ENCODE data around the gene SLC28A1.
"Not testable (repeated sequence)": the region's sequence is repeated elsewhere in the genome, so short reads cannot be mapped to it uniquely, and the experiment has no call there.

The SLC28A1 gene

GRCh38 chr15:84883916-84884781 lies at the start of gene SLC28A1:
Gene SLC28A1, plus strand, starts transcription at chr15:84884662. Its CDS starts 3,099 bp downstream, at chr15:84887761.
- Mint-ChIP-seq H3K36me3 (ENCODE audit: low read depth) (no peaks in the 10 kb centered on the region), H3K9me3 (no peaks in the 10 kb centered on the region), H3K4me3 (no peak within 1 kb of the TSS), H3K27me3 (ENCODE audit: low read depth) (no peaks in the 10 kb centered on the region), H3K4me1 (ENCODE audit: low read depth) (peaks cover 2% of the 10 kb centered on the region), H3K27ac (no peak within 1 kb of the TSS)

GRCh38 chr15:84834969-84835368 lies 49.5 kb upstream of the SLC28A1 start:
- Mint-ChIP-seq H3K4me1 (ENCODE audit: low read depth) (no peaks in the 10 kb centered on the region), H3K36me3 (ENCODE audit: low read depth) (no peaks in the 10 kb centered on the region), H3K9me3 (no peaks in the 10 kb centered on the region), H3K27me3 (ENCODE audit: low read depth) (peaks cover 29% of the 10 kb centered on the region), H3K4me3 (no peak overlapping the region), H3K27ac (no peak overlapping the region)

- Mint-ChIP-seq H3K9me3 (no peaks in the 10 kb centered on the region), H3K27ac (no peak overlapping the region), H3K27me3 (ENCODE audit: low read depth) (peaks cover 23% of the 10 kb centered on the region), H3K36me3 (ENCODE audit: low read depth) (no peaks in the 10 kb centered on the region), H3K4me3 (no peak overlapping the region), H3K4me1 (ENCODE audit: low read depth) (no peaks in the 10 kb centered on the region)
Measured at GRCh38 chr15:84835661-84836337, 48.7 kb upstream of the SLC28A1 start.

GRCh38 chr15:84836844-84837243 lies 47.6 kb upstream of the SLC28A1 start:
- no peaks in the 10 kb centered on the region for H3K36me3 Mint-ChIP-seq (ENCODE audit: low read depth)
- no peak overlapping the region for H3K27ac Mint-ChIP-seq
- no peak overlapping the region for H3K4me3 Mint-ChIP-seq
- peaks cover 16% of the 10 kb centered on the region for H3K27me3 Mint-ChIP-seq (ENCODE audit: low read depth)
- no peaks in the 10 kb centered on the region for H3K9me3 Mint-ChIP-seq
- H3K4me1 Mint-ChIP-seq (ENCODE audit: low read depth): no peaks in the 10 kb centered on the region

GRCh38 chr15:84839714-84840113 lies 44.7 kb upstream of the SLC28A1 start:
- no peaks in the 10 kb centered on the region for H3K36me3 Mint-ChIP-seq (ENCODE audit: low read depth)
- H3K4me3 Mint-ChIP-seq: no peak overlapping the region
- H3K9me3 Mint-ChIP-seq: no peaks in the 10 kb centered on the region
- H3K27ac Mint-ChIP-seq: no peak overlapping the region
- no peaks in the 10 kb centered on the region for H3K4me1 Mint-ChIP-seq (ENCODE audit: low read depth)
- H3K27me3 Mint-ChIP-seq (ENCODE audit: low read depth): peaks cover 7% of the 10 kb centered on the region

- Mint-ChIP-seq H3K27ac (no peak overlapping the region), H3K9me3 (no peaks in the 10 kb centered on the region), H3K27me3 (ENCODE audit: low read depth) (peaks cover 7% of the 10 kb centered on the region), H3K36me3 (ENCODE audit: low read depth) (no peaks in the 10 kb centered on the region), H3K4me1 (ENCODE audit: low read depth) (no peaks in the 10 kb centered on the region), H3K4me3 (no peak overlapping the region)
Measured at GRCh38 chr15:84840255-84840654, 44.2 kb upstream of the SLC28A1 start.

- Mint-ChIP-seq H3K9me3 (no peaks in the 10 kb centered on the region), H3K27me3 (ENCODE audit: low read depth) (peaks cover 7% of the 10 kb centered on the region), H3K4me3 (no peak overlapping the region), H3K36me3 (ENCODE audit: low read depth) (no peaks in the 10 kb centered on the region), H3K4me1 (ENCODE audit: low read depth) (no peaks in the 10 kb centered on the region), H3K27ac (no peak overlapping the region)
Measured at GRCh38 chr15:84840741-84841429, 43.6 kb upstream of the SLC28A1 start.

GRCh38 chr15:84842781-84843180 lies 41.7 kb upstream of the SLC28A1 start:
- H3K9me3 Mint-ChIP-seq: peaks cover 11% of the 10 kb centered on the region
- no peak overlapping the region for H3K27ac Mint-ChIP-seq
- no peak overlapping the region for H3K4me3 Mint-ChIP-seq

GRCh38 chr15:84844964-84845363 lies 39.5 kb upstream of the SLC28A1 start:
- peaks cover 6% of the 10 kb centered on the region for H3K27me3 Mint-ChIP-seq (ENCODE audit: low read depth)
- no peak overlapping the region for H3K4me3 Mint-ChIP-seq
- peaks cover 11% of the 10 kb centered on the region for H3K9me3 Mint-ChIP-seq
- peaks cover 5% of the 10 kb centered on the region for H3K36me3 Mint-ChIP-seq (ENCODE audit: low read depth)
- H3K4me1 Mint-ChIP-seq (ENCODE audit: low read depth): no peaks in the 10 kb centered on the region
- no peak overlapping the region for H3K27ac Mint-ChIP-seq

More at GRCh38 chr15:84842781-84843180, 41.7 kb upstream of the SLC28A1 start:
- Mint-ChIP-seq H3K27me3 (ENCODE audit: low read depth) (peaks cover 6% of the 10 kb centered on the region), H3K36me3 (ENCODE audit: low read depth) (peaks cover 5% of the 10 kb centered on the region), H3K4me1 (ENCODE audit: low read depth) (no peaks in the 10 kb centered on the region)

GRCh38 chr15:84845631-84846030 lies 38.8 kb upstream of the SLC28A1 start:
- not testable (repeated sequence) for H3K27me3 Mint-ChIP-seq (ENCODE audit: low read depth); H3K27ac Mint-ChIP-seq; H3K36me3 Mint-ChIP-seq (ENCODE audit: low read depth); H3K4me1 Mint-ChIP-seq (ENCODE audit: low read depth); H3K4me3 Mint-ChIP-seq
- H3K9me3 Mint-ChIP-seq: peaks cover 11% of the 10 kb centered on the region

GRCh38 chr15:84846269-84846668 lies 38.2 kb upstream of the SLC28A1 start:
- Mint-ChIP-seq H3K4me1 (ENCODE audit: low read depth) (no peaks in the 10 kb centered on the region), H3K4me3 (no peak overlapping the region), H3K27me3 (ENCODE audit: low read depth) (peaks cover 6% of the 10 kb centered on the region), H3K36me3 (ENCODE audit: low read depth) (peaks cover 5% of the 10 kb centered on the region), H3K27ac (no peak overlapping the region), H3K9me3 (peaks cover 11% of the 10 kb centered on the region)

- no peak overlapping the region for H3K4me3 Mint-ChIP-seq
- H3K4me1 Mint-ChIP-seq (ENCODE audit: low read depth): no peaks in the 10 kb centered on the region
- H3K27ac Mint-ChIP-seq: no peak overlapping the region
- peaks cover 11% of the 10 kb centered on the region for H3K9me3 Mint-ChIP-seq
- H3K36me3 Mint-ChIP-seq (ENCODE audit: low read depth): peaks cover 5% of the 10 kb centered on the region
- H3K27me3 Mint-ChIP-seq (ENCODE audit: low read depth): peaks cover 6% of the 10 kb centered on the region
Measured at GRCh38 chr15:84847382-84847781, 37.1 kb upstream of the SLC28A1 start.

GRCh38 chr15:84852212-84852611 lies 32.2 kb upstream of the SLC28A1 start:
- Mint-ChIP-seq H3K27ac (no peak overlapping the region), H3K27me3 (ENCODE audit: low read depth) (peaks cover 1% of the 10 kb centered on the region), H3K36me3 (ENCODE audit: low read depth) (peaks cover 1% of the 10 kb centered on the region), H3K4me1 (ENCODE audit: low read depth) (no peaks in the 10 kb centered on the region), H3K4me3 (no peak overlapping the region), H3K9me3 (peaks cover 2% of the 10 kb centered on the region)

GRCh38 chr15:84855136-84855535 lies 29.3 kb upstream of the SLC28A1 start:
- Mint-ChIP-seq H3K9me3 (no peaks in the 10 kb centered on the region), H3K27ac (no peak overlapping the region), H3K4me1 (ENCODE audit: low read depth) (no peaks in the 10 kb centered on the region), H3K4me3 (no peak overlapping the region), H3K36me3 (ENCODE audit: low read depth) (no peaks in the 10 kb centered on the region), H3K27me3 (ENCODE audit: low read depth) (no peaks in the 10 kb centered on the region)

Data from T-helper 1 cell treated with Interleukin-12 subunit alpha and Interleukin-12 subunit beta and Interleukin-4 antibody, amounts not matched to agents 30 μg/mL and 1 μg/mL, for 36 hours (primary cell).